HEK293T (cell line): ENCODE results near the gene PPP1R9B.

Source experiments
- BHLHE40 ChIP-seq: fragments of 450-650 bp; IDR thresholded peaks from 2 replicates; pipeline ENCODE4 v1.6.1; 2016; ENCODE audit warnings: mild to moderate bottlenecking, moderate library complexity, borderline replicate concordance
- CTBP1 ChIP-seq: fragments of 450-650 bp; IDR thresholded peaks from 2 replicates; pipeline ENCODE4 v1.6.1; 2016; ENCODE audit warnings: borderline replicate concordance
- FOXK2 ChIP-seq: fragments of 450-650 bp; IDR thresholded peaks from 2 replicates; pipeline ENCODE4 v1.6.1; 2016; ENCODE audit warnings: mild to moderate bottlenecking
- NFRKB ChIP-seq: fragments of 450-650 bp; IDR thresholded peaks from 2 replicates; pipeline ENCODE4 v1.6.1; 2016; ENCODE audit warnings: mild to moderate bottlenecking, moderate library complexity
- SUZ12 ChIP-seq: fragments of 450-650 bp; IDR thresholded peaks from 2 replicates; pipeline ENCODE4 v1.6.1; 2016; ENCODE audit warnings: mild to moderate bottlenecking

- no peak for TF ChIP-seq NFRKB
- no peak for TF ChIP-seq CTBP1
- TF ChIP-seq BHLHE40: no peak
- no peak for TF ChIP-seq SUZ12
- no peak for TF ChIP-seq FOXK2
Observed at GRCh38 chr17:50129353-50129727, 21.1 kb downstream of the PPP1R9B start.
